Gastrocnemius medialis (tissue), 4 donors: ENCODE measurements around the gene PXMP2. TPM values are rescaled to one million over a fixed set of nuclear protein-coding genes. Genes with fewer than 3 reads are reported as not detected.
"Not testable (repeated sequence)": the region's sequence is repeated elsewhere in the genome, so short reads cannot be mapped to it uniquely, and the experiment has no call there.

Experiments
- ATAC-seq, 2 donors: fragments of 150-250 bp; one replicate each; pipeline ENCODE4 v1.9.1; 2016
- DNase-seq, 2 donors: peaks; one replicate each; pipeline ENCODE4 v3.0.0-alpha.2; 2019
- H3K27ac ChIP-seq, 4 donors: fragments of 200-600 bp; sonication (generic); 1 replicate in 1 of 4; 2 replicates in 3 of 4; pipeline ENCODE4 v1.5.1; 2016 to 2018; ENCODE audit warnings: mild to moderate bottlenecking in 2 of 4, moderate library complexity in 1 of 4
- H3K27me3 ChIP-seq, 3 donors: fragments of 200-600 bp; sonication (generic) in 2 of 3; 1 replicate in 1 of 3; 2 replicates in 2 of 3; pipeline versions ENCODE4 v1.5.1 to v1.6.0; 2016 to 2019; ENCODE audit warnings: mild to moderate bottlenecking in 1 of 3, moderate library complexity in 1 of 3
- H3K36me3 ChIP-seq, 2 donors: fragments of 200-600 bp; sonication (generic) in 1 of 2; one replicate each; pipeline ENCODE4 v1.5.1; 2017 to 2018
- H3K4me1 ChIP-seq, 2 donors: fragments of 200-600 bp; sonication (generic) in 1 of 2; one replicate each; pipeline ENCODE4 v1.5.1; 2016 to 2017; ENCODE audit warnings: mild to moderate bottlenecking in 2 of 2
- H3K4me3 ChIP-seq, 4 donors: fragments of 200-600 bp; sonication (generic) in 3 of 4; 1 replicate in 1 of 4; 2 replicates in 3 of 4; pipeline ENCODE4 v1.5.1; 2016 to 2019; ENCODE audit warnings: mild to moderate bottlenecking in 2 of 4
- H3K9me3 ChIP-seq, 3 donors: fragments of 200-600 bp; sonication (generic) in 2 of 3; 1 replicate in 1 of 3; 2 replicates in 2 of 3; pipeline ENCODE4 v1.5.1; 2016 to 2019
- CTCF ChIP-seq, 5 experiments: fragments of 450-650 bp in 3 of 5; fragments of 200-600 bp in 2 of 5; sonication (generic) in 2 of 5; IDR thresholded peaks in 4 of 5; conservative IDR thresholded peaks in 1 of 5; 1 replicate in 4 of 5; 2 replicates in 1 of 5; pipeline ENCODE4 v1.5.1; 2016 to 2019; ENCODE audit warnings: antibody characterized with exemption in 5 of 5, mild to moderate bottlenecking in 3 of 5, moderate library complexity in 3 of 5
- POLR2A ChIP-seq, 2 donors: fragments of 450-650 bp; IDR thresholded peaks; one replicate each; pipeline ENCODE4 v1.6.1; 2017; ENCODE audit warnings: antibody characterized with exemption in 2 of 2, mild to moderate bottlenecking in 2 of 2, moderate library complexity in 2 of 2
- in situ Hi-C, 4 donors: fragments of 200-750 bp; cut with MboI; loops; one replicate each; pipeline versions ENCODE4 v1.15.0 to v1.8.0; 2017; ENCODE audit warnings: low sequenced_read_pairs in 4 of 4
- intact Hi-C: fragments of 100-400 bp; cut with DNase I; formaldehyde crosslinking; loops from one replicate; pipeline ENCODE4 v1.15.1; 2023; ENCODE audit warnings: low total_unique reads
- total RNA-seq, 4 donors: library from RNA; depleted of rRNA; stranded (reverse); fragments of >200 nt; gene quantifications; one replicate each; pipeline versions ENCODE4 v1.1.0 to v1.2.3, GENCODE V29; 2016

The PXMP2 gene
- total RNA-seq, 4 donors from 2014 or later: 16.0 to 44.8 (median 38.6) TPM

DNA sequence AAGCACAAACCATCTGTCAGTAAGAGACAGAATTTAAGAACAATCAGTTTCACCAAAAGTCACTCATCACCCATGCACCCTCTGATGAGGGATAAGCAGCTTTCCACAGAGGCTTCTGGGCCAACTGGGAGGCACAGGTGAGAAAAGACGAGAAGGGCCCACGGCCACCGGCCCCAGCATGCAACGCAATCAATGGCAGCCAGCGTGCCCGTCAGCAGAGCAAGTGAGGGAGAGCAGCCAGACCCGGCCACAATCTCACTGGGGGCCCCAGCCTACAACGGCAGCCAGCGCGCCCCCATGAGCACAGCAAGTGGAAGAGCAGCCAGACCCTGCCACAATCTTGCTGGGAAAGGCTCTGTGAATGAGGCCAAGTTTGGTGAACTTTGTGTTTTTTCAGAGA, 60.9 kb downstream of the PXMP2 start:
- Histone ChIP-seq H3K27ac (no peak overlapping the region), H3K9me3 (no peaks in the 10 kb centered on the region), H3K27me3 (no peaks in the 10 kb centered on the region), H3K4me3 (no peak overlapping the region), H3K4me1 (no peaks in the 10 kb centered on the region), H3K36me3 (peaks cover 3 to 93% of the 10 kb centered on the region in 2 donors)
- DNase-seq (no peak), ATAC-seq (no peak)
- in situ Hi-C loops: no loop called here
- TF ChIP-seq CTCF (IDR thresholded peaks at IDR 0.05 in 4 of 5, conservative IDR thresholded peaks at IDR 0.05 in 1 of 5) (no peak), POLR2A (IDR thresholded peaks at IDR 0.05) (no peak)
- intact Hi-C loops: no loop called here

DNA sequence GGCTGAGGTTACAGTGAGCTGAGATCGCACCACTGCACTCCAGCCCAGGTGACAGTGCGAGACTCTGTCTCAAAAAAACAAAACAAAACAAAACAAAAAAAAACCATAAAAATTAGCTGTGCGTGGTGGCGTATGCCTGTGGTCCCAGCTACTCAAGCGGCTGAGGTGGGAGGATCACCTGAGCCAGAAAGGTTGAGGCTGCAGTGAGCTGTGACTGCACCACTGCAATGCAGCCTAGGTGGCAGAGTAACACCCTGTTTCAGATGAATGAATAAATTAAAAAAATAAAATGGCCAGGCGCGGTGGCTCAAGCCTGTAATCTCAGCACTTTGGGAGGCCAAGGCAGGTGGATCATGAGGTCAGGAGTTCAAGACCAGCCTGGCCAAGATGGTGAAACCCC, 66.3 kb downstream of the PXMP2 start:
- H3K4me3 ChIP-seq, H3K4me1 ChIP-seq, ATAC-seq, H3K27me3 ChIP-seq, intact Hi-C loops, H3K27ac ChIP-seq, H3K9me3 ChIP-seq, DNase-seq, in situ Hi-C loops: not testable (repeated sequence)
- peaks cover 0 to 75% of the 10 kb centered on the region in 2 donors for H3K36me3 ChIP-seq

DNA sequence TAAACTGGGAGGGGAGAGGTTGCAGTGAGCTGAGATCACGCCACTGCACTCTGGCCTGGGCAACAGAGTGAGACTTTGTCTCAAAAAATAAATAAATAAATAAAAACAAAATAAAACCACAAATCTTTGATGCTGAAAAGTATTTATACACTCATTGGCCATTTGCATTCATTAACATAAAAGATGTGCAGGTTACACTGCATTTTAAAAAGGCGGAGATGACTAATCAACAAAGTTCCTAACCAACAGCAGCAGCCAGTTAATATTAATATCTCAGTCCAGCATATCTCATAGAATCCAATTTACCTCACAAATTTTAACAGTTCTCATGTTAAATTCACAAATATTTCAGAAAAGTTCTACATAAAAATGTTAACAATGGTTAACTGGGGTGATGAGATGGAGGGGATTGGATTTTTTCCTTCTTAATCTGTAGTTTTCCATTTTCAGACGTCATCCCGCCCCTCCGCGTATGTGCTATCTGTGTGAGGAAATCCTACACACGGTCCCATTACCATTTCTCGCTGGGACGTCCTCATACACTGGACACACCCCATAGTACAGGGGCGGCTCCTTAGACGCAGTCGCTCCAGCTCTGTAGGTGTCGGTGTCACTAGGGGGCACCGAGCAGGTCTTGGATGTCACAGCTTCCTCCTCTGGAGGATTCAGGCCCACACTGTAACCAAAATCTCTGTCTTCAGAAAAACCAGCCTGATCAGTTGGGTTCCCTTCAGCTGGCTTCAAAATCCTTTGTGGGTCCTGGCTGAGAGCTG, 67.0 kb downstream of the PXMP2 start:
- Histone ChIP-seq H3K27ac (no peak overlapping the region), H3K4me1 (no peaks in the 10 kb centered on the region), H3K36me3 (peaks cover 0 to 68% of the 10 kb centered on the region in 2 donors), H3K9me3 (no peaks in the 10 kb centered on the region), H3K4me3 (no peak overlapping the region), H3K27me3 (no peaks in the 10 kb centered on the region)
- intact Hi-C loops: no loop called here
- DNase-seq (no peak), ATAC-seq (no peak)
- in situ Hi-C loops: no loop called here
- TF ChIP-seq CTCF (IDR thresholded peaks at IDR 0.05 in 4 of 5, conservative IDR thresholded peaks at IDR 0.05 in 1 of 5): no peak
- TF ChIP-seq POLR2A (IDR thresholded peaks at IDR 0.05): no peak

Other genes starting within 250 kb of the PXMP2 start
- 10 to 100 TPM in 3 of 4 donors, 1 to 10 TPM in 1; 8.4 to 29.4 (median 22.8) TPM for gene FBRSL1, start 197.4 kb upstream of the PXMP2 start, total RNA-seq
- under 1 TPM in 1 of 4 donors, not detected in 3; 0.83 TPM for gene LRCOL1, start 77.0 kb upstream of the PXMP2 start, total RNA-seq
- gene P2RX2, start 68.8 kb upstream of the PXMP2 start, total RNA-seq: not detected
- 10 to 100 TPM in 2 of 4 donors, 1 to 10 TPM in 2; 7.1 to 18.7 (median 11.1) TPM for gene POLE, start 245 bp upstream of the PXMP2 start, total RNA-seq
- 10 to 100 TPM; 36.6 to 75.1 (median 62.8) TPM for gene PGAM5, start 23.3 kb downstream of the PXMP2 start, total RNA-seq
- gene ANKLE2, start 74.2 kb downstream of the PXMP2 start, total RNA-seq: 10 to 100 TPM; 29.6 to 44.9 (median 34.6) TPM
- 10 to 100 TPM; 30.0 to 50.0 (median 39.6) TPM for gene GOLGA3, start 141.3 kb downstream of the PXMP2 start, total RNA-seq
- 10 to 100 TPM; 10.8 to 19.6 (median 12.1) TPM for gene CHFR, start 200.0 kb downstream of the PXMP2 start, total RNA-seq